HepG2 (cell line): Measurements from ENCODE around the gene TNFAIP1. TPM values are rescaled to one million over a fixed set of nuclear protein-coding genes. Genes with fewer than 3 reads are reported as not detected.

ENCODE experiments used
- CBX5 ChIP-seq: sonication (generic); formaldehyde crosslinking; IDR thresholded peaks from 2 replicates; pipeline ENCODE4 v1.4.0; 2020; ENCODE audit warnings: missing genetic modification reagents, borderline replicate concordance
- ELF1 ChIP-seq: sonication (generic); formaldehyde crosslinking; IDR thresholded peaks from 2 replicates; pipeline ENCODE4 v1.4.0; 2020; ENCODE audit warnings: missing genetic modification reagents
- ELF4 ChIP-seq: sonication (generic); formaldehyde crosslinking; IDR thresholded peaks from 2 replicates; pipeline ENCODE4 v1.5.0; 2020; ENCODE audit warnings: missing genetic modification reagents, mild to moderate bottlenecking, moderate library complexity, borderline replicate concordance
- FOXK2 ChIP-seq: fragments of 450-650 bp; IDR thresholded peaks from 2 replicates; pipeline ENCODE4 v1.6.1; 2016
- GATAD1 ChIP-seq: IDR thresholded peaks from 2 replicates; pipeline ENCODE4 v1.6.1; 2016; ENCODE audit warnings: missing genetic modification reagents, missing compliant biosample characterization
- GTF3A ChIP-seq: sonication (generic); formaldehyde crosslinking; conservative IDR thresholded peaks from 2 replicates; pipeline ENCODE4 v1.4.0; 2020; ENCODE audit warnings: mild to moderate bottlenecking, missing genetic modification reagents
- HCFC1 ChIP-seq: fragments of 150-350 bp; IDR thresholded peaks from 2 replicates; pipeline ENCODE4 v1.6.1; 2014; ENCODE audit warnings: low read depth, low read length
- JUND ChIP-seq: sonication (generic); formaldehyde crosslinking; IDR thresholded peaks from 2 replicates; pipeline ENCODE4 v1.8.0; 2022; ENCODE audit warnings: mild to moderate bottlenecking, missing genetic modification reagents
- KMT2B ChIP-seq: IDR thresholded peaks from 2 replicates; pipeline ENCODE4 v1.6.1; 2016; ENCODE audit warnings: missing genetic modification reagents, missing compliant biosample characterization
- MXI1 ChIP-seq: IDR thresholded peaks from 3 replicates; pipeline ENCODE4 v1.6.1; 2012; ENCODE audit warnings: low read depth, low read length, inconsistent platforms, borderline replicate concordance
- NFKB2 ChIP-seq: sonication (generic); formaldehyde crosslinking; IDR thresholded peaks from 2 replicates; pipeline ENCODE4 v1.4.0; 2020; ENCODE audit warnings: missing genetic modification reagents, borderline replicate concordance
- NFKBIZ ChIP-seq: IDR thresholded peaks from 2 replicates; pipeline ENCODE4 v1.6.1; 2018; ENCODE audit warnings: missing genetic modification reagents, missing compliant biosample characterization
- NFRKB ChIP-seq: fragments of 450-650 bp; IDR thresholded peaks from 2 replicates; pipeline ENCODE4 v1.6.1; 2017
- PHF20 ChIP-seq: sonication (generic); formaldehyde crosslinking; IDR thresholded peaks from 2 replicates; pipeline ENCODE4 v1.5.0; 2020; ENCODE audit warnings: mild to moderate bottlenecking, missing genetic modification reagents
- SETDB1 ChIP-seq: sonication (generic); formaldehyde crosslinking; IDR thresholded peaks from 2 replicates; pipeline ENCODE4 v1.5.1; 2020; ENCODE audit warnings: missing genetic modification reagents, mild to moderate bottlenecking, borderline replicate concordance
- ZNF264 ChIP-seq: sonication (generic); formaldehyde crosslinking; IDR thresholded peaks from 2 replicates; pipeline ENCODE4 v1.4.0; 2020; ENCODE audit warnings: missing genetic modification reagents
- ZNF740 ChIP-seq: sonication (generic); formaldehyde crosslinking; IDR thresholded peaks from 2 replicates; pipeline ENCODE4 v1.4.0; 2020; ENCODE audit warnings: missing genetic modification reagents
- ZNF781 ChIP-seq: sonication (generic); formaldehyde crosslinking; IDR thresholded peaks from 2 replicates; pipeline ENCODE4 v1.5.1; 2020; ENCODE audit warnings: borderline replicate concordance, mild to moderate bottlenecking, missing genetic modification reagents; ENCODE audit errors: not compliant biosample characterization
- ZSCAN20 ChIP-seq: sonication (generic); formaldehyde crosslinking; IDR thresholded peaks from 2 replicates; pipeline ENCODE4 v1.4.0; 2020; ENCODE audit warnings: missing genetic modification reagents, mild to moderate bottlenecking, borderline replicate concordance
- ZSCAN31 ChIP-seq: sonication (generic); formaldehyde crosslinking; IDR thresholded peaks from 2 replicates; pipeline ENCODE4 v1.5.0; 2020; ENCODE audit warnings: low read depth, mild to moderate bottlenecking, missing genetic modification reagents
- polyA plus RNA-seq, 8 experiments: library from polyadenylated mRNA; depleted of rRNA in 3 of 8; stranded (reverse) in 7 of 8; unstranded in 1 of 8; fragments of >200 nt; fragmentation: Illumina TruSeq in 4 of 8; extraction: Trizol in 4 of 8; gene quantifications; 2 replicates each; pipeline versions ENCODE4 v1.2.1 to v1.2.3, GENCODE V29; 2011 to 2016; ENCODE audit warnings: low read depth in 4 of 8, missing spikeins in 1 of 8, mixed read lengths in 1 of 8; ENCODE audit not compliant: insufficient read depth in 1 of 8
- total RNA-seq, 5 experiments: library from RNA; depleted of rRNA; stranded (reverse); fragments of >200 nt; fragmentation: Illumina TruSeq; extraction: Trizol; gene quantifications; 2 replicates each; pipeline ENCODE4 v1.2.3, GENCODE V29; 2016; ENCODE audit warnings: low read depth in 1 of 5
- TF ChIP-seq, protein P1 (sequence below): sonication (generic); formaldehyde crosslinking; IDR thresholded peaks from 2 replicates; pipeline ENCODE4 v1.8.1; 2022; ENCODE audit warnings: low read depth, mild to moderate bottlenecking, missing genetic modification reagents
- TF ChIP-seq, protein P2 (sequence below), 2 experiments: sonication (generic) in 1 of 2; formaldehyde crosslinking in 1 of 2; IDR thresholded peaks; 2 replicates each; pipeline versions ENCODE4 v1.4.0 to v1.6.1; 2018 to 2020; ENCODE audit warnings: missing genetic modification reagents in 2 of 2, borderline replicate concordance in 1 of 2, low read depth in 1 of 2, mild to moderate bottlenecking in 1 of 2, missing biosample characterization in 1 of 2

The TNFAIP1 gene
- total and polyA plus RNA-seq, 2 of the 13 experiments (the other 11 are each of a cell fraction or from before 2014, with no cell fraction given) = 17.5 to 40.6 TPM

DNA sequence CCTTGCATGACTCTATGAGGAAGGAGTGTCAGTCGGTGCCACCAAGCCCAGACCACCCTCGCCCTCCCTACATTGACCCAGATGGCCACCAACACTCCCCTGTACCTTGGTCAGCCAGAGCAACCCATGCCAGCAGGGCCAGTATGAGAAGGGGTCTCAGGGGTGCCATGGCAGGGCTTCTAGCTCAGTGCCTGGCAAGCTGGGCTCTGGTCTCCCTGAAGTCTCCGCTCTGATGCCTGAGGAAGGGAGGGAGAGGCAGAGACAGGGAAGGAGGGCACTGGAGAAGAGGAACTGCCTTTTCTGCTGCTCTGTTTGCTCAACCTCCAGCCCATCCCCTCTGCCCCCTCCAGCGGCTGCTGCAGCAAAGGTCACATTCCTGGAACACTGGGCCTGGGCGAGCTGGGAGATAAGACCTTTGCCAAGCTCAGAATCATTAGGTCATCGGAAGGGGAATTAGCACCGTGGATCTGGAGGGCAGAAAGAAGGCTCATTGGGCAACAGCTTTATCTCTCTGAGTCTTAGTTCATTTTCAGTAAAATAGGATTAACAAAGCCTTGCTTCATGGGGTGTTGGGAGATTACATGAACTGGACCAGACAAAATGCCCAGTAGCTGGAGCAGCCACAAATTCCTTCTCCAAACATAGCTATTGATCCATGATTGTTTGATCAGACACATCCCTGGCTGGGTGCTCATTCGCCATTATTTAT, 34.6 kb downstream of the TNFAIP1 start, which contains the start of gene VTN (continued):
- peak; percentile 29; the same call in 1 of the 2 replicates for TF ChIP-seq ZNF740 (CRISPR knock-in tag)
- no peak; the same call in 1 of the 2 replicates for TF ChIP-seq ZSCAN31 (CRISPR knock-in tag)
- TF ChIP-seq FOXK2 = peak; percentile 9; the same call in 1 of the 2 replicates
- peak; percentile 79; the same call in 1 of the 2 replicates for TF ChIP-seq ZNF264 (CRISPR knock-in tag)
- TF ChIP-seq MXI1 = no peak; the same call in 2 of the 3 replicates
- TF ChIP-seq GATAD1 (CRISPR knock-in tag) = peak; percentile 60
- TF ChIP-seq NFRKB = no peak
- peak; percentile 55; the same call in 1 of the 2 replicates for TF ChIP-seq JUND (CRISPR knock-in tag)
- peak; percentile 85; the same call in 1 of the 2 replicates for TF ChIP-seq CBX5 (CRISPR knock-in tag)
- no peak for TF ChIP-seq SETDB1
- TF ChIP-seq PHF20 (CRISPR knock-in tag) = no peak
- TF ChIP-seq, protein P1, sequence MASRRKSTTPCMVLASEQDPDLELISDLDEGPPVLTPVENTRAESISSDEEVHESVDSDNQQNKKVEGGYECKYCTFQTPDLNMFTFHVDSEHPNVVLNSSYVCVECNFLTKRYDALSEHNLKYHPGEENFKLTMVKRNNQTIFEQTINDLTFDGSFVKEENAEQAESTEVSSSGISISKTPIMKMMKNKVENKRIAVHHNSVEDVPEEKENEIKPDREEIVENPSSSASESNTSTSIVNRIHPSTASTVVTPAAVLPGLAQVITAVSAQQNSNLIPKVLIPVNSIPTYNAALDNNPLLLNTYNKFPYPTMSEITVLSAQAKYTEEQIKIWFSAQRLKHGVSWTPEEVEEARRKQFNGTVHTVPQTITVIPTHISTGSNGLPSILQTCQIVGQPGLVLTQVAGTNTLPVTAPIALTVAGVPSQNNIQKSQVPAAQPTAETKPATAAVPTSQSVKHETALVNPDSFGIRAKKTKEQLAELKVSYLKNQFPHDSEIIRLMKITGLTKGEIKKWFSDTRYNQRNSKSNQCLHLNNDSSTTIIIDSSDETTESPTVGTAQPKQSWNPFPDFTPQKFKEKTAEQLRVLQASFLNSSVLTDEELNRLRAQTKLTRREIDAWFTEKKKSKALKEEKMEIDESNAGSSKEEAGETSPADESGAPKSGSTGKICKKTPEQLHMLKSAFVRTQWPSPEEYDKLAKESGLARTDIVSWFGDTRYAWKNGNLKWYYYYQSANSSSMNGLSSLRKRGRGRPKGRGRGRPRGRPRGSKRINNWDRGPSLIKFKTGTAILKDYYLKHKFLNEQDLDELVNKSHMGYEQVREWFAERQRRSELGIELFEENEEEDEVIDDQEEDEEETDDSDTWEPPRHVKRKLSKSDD (CRISPR knock-in tag) = peak; percentile 83; the same call in 1 of the 2 replicates
- TF ChIP-seq ZNF781 (CRISPR knock-in tag) = peak; percentile 53
- 0 out of 2 replicates have a peak, but pooled peaks have one; percentile 37 for TF ChIP-seq ELF4
- TF ChIP-seq ZSCAN20 = no peak
- no peak; the same call in 1 of the 2 replicates for TF ChIP-seq KMT2B (CRISPR knock-in tag)
- TF ChIP-seq GTF3A (CRISPR knock-in tag) = 0 out of 2 replicates have a peak, but pooled peaks have one; percentile 75
- TF ChIP-seq HCFC1 = no peak
- TF ChIP-seq, protein P2, sequence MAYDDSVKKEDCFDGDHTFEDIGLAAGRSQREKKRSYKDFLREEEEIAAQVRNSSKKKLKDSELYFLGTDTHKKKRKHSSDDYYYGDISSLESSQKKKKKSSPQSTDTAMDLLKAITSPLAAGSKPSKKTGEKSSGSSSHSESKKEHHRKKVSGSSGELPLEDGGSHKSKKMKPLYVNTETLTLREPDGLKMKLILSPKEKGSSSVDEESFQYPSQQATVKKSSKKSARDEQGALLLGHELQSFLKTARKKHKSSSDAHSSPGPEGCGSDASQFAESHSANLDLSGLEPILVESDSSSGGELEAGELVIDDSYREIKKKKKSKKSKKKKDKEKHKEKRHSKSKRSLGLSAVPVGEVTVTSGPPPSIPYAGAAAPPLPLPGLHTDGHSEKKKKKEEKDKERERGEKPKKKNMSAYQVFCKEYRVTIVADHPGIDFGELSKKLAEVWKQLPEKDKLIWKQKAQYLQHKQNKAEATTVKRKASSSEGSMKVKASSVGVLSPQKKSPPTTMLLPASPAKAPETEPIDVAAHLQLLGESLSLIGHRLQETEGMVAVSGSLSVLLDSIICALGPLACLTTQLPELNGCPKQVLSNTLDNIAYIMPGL (CRISPR knock-in tag; IDR thresholded peaks at IDR 0.05; ENCODE audit: borderline replicate concordance in 1 of 2, low read depth in 1 of 2) = peak in 1 of 2 experiments; percentile 54; a peak in 2 of 4 replicates
- TF ChIP-seq ELF1 (CRISPR knock-in tag) = 0 out of 2 replicates have a peak, but pooled peaks have one; percentile 36
- peak; percentile 86; the same call in 1 of the 2 replicates for TF ChIP-seq NFKBIZ (CRISPR knock-in tag)
- TF ChIP-seq NFKB2 (CRISPR knock-in tag) = 0 out of 2 replicates have a peak, but pooled peaks have one; percentile 52
